ENCODE results near the gene POLRMT.
"Not testable (repeated sequence)": the region's sequence is repeated elsewhere in the genome, so short reads cannot be mapped to it uniquely, and the experiment has no call there.

The POLRMT gene

GRCh38 chr19:633068-633785 lies at the start of gene POLRMT:
Gene POLRMT, minus strand, starts transcription at chr19:633537. Its CDS starts 25 bp downstream, at chr19:633512.
- peak; percentile 86 to 94 (median 91) for DNase-seq (ENCODE audit: low read depth in 3 of 3)

DNA sequence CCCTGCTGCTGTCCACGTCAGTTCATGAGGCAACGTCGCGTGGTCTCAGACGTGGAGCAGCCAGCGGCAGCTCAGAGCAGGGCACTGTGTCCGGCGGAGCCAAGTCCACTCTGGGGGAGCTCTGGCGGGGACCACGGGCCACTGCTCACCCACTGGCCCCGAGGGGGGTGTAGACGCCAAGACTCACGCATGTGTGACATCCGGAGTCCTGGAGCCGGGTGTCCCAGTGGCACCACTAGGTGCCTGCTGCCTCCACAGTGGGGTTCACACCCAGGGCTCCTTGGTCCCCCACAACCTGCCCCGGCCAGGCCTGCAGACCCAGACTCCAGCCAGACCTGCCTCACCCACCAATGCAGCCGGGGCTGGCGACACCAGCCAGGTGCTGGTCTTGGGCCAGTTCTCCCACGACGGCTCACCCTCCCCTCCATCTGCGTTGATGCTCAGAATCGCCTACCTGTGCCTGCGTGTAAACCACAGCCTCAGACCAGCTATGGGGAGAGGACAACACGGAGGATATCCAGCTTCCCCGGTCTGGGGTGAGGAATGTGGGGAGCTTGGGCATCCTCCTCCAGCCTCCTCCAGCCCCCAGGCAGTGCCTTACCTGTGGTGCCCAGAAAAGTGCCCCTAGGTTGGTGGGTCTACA lies 49.5 kb upstream of the POLRMT start:
- DNase-seq (ENCODE audit: low read depth in 3 of 3), result no peak

GRCh38 chr19:681029-682019 lies 48.0 kb upstream of the POLRMT start:
- DNase-seq (ENCODE audit: low read depth in 3 of 3), result peak in 1 of 3 experiments; percentile 26

DNA sequence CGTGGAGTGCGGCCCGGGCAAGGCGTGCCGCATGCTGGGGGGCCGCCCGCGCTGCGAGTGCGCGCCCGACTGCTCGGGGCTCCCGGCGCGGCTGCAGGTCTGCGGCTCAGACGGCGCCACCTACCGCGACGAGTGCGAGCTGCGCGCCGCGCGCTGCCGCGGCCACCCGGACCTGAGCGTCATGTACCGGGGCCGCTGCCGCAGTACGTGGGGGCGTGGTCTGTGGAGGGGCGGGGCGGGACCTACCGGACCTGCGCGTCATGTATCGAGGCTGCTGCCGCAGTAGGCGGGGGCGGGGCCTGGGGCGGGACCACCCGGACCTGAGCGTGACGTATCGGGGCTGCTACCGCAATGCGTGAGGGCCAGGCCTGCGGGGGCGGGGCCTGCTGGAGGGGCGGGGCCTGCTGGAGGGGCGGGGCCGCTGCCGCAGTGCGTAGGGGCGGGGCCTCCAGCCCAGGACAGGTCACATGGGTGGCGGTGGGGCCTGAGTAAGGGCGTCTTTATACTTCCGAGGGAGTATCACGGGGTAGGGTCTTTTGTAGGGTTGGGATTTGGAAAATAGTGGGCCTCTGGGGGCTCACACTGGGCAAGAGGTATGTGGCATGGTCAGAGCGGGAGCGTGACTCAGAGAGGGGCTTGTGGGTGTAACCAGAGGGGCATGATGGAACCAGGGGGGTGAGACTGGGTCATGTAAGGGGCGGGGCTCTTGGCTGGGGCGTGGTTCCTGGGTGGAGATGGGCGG lies 47.1 kb upstream of the POLRMT start:
- peak; percentile 99 to 100 (median 100) for DNase-seq (ENCODE audit: low read depth in 3 of 3)

DNA sequence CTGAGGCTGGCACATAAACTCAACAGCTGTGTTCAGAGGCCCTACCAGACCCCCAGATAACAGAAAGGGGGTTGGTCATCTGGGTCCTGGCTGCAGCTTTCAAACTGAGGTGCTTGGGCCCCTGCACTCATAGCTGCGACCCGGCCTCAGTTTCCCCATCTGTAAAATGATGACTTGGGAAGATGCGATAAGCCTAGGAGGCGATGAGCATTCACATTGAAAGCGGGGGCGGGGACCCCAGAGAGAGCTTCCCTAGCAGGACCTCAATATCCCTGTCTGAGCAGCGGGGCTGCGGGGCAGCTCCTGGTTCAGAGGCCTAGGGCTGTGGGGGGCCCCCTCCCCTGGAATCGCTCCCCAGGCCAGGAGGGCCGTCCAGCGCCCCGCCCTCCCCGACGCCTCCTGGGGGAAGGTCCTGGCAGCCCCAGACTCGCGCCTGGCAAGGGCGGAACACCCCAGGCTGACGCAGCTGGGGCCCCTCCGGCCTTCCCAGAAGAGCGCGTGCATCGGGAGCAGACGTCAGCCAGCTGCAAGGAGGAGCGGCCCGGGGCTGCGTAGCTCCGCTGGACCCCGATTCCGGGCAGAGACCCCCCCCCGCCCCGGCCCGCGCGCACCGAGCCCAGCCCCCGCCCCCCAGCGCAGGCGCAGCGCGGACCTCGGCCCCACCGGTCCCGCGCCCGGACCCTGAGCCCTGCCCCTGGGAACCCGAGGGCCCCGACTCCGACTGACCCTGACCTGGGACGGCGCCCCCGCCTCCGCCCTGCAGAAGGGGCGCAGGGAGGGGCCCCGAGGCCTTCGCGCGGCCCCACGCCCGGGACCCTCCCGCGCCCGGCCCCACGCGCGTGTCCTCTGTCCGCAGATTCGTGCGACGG lies 46.3 kb upstream of the POLRMT start:
- peak in 1 of 3 experiments; percentile 17 for DNase-seq (ENCODE audit: low read depth in 3 of 3)

- DNase-seq (ENCODE audit: low read depth in 3 of 3), result no peak
Measured at GRCh38 chr19:678791-679388, 45.6 kb upstream of the POLRMT start.

DNA sequence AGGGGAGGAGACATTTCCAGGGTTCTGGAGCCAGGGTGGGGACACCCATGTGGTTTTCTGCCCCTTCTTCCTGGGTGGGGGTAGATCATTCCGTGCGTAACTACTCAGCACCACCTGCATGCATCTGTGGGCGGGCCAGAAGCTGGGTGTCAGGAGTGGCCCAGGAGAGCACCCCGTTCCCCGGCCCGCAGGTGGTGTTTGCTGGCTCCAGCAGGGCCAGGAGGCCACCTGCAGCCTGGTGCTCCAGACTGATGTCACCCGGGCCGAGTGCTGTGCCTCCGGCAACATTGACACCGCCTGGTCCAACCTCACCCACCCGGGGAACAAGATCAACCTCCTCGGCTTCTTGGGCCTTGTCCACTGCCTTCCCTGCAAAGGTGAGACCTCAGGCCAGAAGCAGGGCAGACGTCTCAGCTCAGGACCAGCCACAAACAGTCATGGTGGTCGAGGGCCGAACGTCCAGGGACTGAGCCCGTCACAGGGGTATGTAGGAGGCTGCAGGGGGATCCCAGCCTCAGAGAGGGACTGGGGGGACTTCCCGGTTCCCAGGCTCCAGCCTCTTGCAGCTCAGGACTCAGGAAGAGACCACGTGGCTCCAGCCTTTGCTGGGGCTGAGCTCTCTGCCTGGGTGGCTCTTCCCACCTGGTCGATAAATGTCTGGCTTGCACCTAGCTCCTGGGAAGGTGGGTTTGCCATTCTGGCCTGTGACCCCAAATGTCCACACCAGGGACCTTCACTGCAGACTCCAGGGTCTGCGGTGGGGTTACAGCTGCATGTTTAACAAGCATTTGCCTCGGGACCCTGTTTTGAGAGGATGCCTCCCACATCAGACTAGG lies 44.5 kb upstream of the POLRMT start:
- no peak for DNase-seq (ENCODE audit: low read depth in 3 of 3)

DNA sequence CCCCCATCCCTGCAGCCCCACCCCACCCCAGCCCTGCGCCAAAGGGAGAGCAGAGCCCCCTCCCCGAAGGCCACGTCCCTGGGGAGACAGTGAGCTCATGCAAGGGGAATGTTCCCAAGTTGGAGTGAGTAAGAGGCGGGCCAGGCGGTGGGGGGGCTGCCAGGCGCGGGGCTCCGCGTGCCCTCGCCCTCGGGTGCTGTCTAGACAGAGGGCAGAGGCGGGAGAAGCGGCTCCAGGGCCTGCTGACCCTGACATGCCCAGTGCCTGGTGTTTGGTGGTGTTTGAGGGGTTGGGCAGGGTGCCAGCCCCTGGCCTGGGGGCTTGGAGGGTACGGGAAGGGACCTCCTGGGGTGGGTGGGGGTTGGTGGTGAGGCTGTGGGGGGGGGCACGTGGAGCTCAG lies 43.9 kb upstream of the POLRMT start:
- DNase-seq (ENCODE audit: low read depth in 3 of 3), result no peak

DNA sequence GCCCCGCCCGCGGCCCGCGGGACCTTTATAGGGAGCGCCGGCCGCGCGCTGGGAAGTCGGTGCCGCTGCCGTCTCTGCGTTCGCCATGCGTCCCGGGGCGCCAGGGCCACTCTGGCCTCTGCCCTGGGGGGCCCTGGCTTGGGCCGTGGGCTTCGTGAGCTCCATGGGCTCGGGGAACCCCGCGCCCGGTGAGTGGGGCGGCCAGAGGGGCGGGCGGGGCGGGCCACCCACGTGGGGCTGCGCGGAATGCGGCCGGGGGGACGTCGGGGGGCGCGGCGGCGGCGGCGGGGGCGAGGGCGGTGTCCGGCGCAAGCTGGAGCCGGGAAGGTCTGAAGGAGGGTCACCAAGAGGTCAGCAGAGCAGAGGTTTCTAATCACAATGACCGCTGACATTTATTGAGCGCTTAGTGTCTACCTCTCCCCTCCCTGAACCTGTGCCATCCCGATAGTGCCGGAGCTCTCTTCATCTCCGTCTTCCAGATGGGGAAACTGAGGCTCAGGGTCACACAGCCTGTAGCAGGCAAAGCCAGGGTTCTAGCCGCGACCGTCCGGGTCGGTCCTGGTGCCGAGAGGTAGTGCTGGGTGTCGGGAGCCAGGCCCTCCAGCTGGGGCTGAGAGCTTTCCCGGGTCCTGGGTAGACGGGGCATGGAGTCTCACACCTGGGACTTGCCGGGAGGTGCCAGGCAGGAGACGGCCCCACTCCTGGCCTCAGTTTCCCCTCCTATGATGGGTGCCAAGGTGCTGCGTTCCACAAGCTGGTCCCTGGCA lies 43.2 kb upstream of the POLRMT start, which contains the start of gene FSTL3:
Gene FSTL3 (plus strand): TSS at position 54 of the 767 bp plus-strand sequence. CDS start 32 bp downstream, at position 86.
- DNase-seq (ENCODE audit: low read depth in 3 of 3), result no peak

DNA sequence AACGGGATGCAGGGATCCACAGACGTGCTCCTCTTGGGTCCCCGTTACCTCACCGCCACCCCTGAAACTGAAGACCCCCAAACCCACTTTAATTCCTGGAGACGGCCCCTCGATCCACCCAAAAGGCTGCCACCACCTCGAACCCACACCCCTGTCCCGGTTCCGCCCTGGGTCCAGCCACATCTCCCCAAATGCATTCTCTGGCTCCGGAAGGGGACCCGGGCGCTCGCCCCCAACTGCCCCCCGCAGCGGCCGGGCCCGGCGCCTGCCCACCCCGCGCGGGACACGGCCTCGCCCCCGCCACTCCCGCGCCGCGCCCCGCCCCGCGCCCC lies 42.6 kb upstream of the POLRMT start:
- no peak for DNase-seq (ENCODE audit: low read depth in 3 of 3)

DNA sequence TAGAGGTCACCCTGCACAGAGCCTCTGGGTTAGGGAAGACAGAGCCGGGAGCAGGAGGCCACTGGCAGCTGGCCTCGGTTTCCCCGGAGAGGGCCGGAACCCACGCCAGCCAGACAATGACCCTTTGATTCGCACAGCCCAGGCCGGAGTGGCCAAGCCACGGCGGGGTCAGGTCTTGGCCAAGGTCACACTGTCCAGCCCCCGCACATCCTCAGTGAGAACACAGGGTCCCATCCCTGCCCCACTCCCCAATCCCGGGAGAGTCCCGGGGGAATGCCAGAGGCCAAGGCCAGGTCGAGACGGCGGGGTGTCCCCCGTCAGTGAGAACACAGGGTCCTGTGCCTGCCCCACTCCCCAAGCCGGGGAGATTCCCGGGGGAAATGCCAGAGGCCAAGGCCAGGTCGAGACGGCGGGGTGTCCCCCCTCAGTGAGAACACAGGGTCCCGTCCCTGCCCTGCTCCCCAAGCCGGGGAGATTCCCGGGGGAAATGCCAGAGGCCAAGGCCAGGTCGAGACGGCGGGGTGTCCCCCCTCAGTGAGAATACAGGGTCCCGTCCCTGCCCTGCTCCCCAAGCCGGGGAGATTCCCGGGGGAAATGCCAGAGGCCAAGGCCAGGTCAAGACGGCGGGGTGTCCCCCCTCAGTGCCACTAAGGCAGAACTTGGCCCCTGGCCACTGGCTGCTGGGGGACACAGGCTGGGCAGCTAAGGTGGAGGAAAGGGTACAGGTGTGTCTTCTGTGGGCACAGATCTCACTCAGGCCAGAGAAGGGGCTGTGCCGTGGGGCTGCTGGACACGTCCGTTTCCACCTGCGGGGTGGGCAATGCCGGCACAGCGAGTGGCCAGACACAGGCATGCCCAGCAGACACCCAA lies 41.2 kb upstream of the POLRMT start:
- no peak for DNase-seq (ENCODE audit: low read depth in 3 of 3)

- DNase-seq (ENCODE audit: low read depth in 3 of 3), result no peak
Measured at GRCh38 chr19:670609-671075, 37.3 kb upstream of the POLRMT start.

DNA sequence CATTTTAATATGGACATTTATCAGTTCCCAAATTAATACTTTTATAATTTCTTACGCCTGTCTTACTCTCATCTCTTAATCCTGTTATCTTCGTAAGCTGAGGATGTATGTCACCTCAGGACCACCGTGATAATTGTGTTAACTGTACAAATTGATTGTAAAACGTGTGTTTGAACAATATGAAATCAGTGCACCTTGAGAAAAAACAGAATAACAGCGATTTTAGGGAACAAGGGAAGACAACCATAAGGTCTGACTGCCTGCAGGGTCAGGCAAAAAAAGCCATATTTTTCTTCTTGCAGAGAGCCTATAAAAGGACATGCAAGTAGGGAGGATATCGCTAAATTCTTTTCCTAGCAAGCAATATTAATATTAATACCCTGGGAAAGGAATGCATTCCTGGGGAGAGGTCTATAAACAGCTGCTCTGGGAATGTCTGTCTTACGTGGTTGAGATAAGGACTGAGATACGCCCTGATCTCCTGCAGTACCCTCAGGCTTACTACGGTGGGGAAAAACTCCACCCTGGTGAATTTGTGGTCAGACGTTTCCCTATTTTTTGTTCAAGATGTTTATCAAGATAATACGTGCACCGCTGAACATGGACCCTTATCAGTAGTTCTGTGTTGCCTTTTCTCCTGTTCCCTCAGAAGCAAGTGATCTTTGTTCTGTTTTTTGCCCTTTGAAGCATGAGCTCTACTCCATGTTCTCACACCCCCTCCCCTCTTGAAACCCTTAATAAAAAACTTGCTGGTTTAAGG lies 35.5 kb upstream of the POLRMT start:
- not testable (repeated sequence) for DNase-seq (ENCODE audit: low read depth in 3 of 3)

DNA sequence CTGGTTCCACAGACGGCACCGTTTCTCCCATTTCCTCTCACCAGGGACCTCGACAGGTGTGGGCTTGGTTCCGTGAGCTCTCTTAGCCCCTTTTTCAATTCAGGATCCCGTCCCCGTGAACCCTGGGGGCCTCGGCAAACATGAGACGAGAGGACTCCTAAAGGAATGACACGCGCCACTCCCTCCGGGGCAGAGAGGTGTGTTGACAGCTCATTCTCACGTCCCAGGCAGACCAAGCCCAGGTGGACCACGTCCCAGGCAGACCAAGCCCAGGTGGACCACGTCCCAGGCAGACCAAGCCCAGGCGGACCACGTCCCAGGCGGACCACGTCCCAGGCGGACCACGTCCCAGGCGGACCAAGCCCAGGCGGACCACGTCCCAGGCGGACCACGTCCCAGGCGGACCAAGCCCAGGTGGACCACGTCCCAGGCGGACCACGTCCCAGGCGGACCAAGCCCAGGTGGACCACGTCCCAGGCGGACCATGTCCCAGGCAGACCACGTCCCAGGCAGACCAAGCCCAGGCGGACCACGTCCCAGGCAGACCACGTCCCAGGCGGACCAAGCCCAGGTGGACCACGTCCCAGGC lies 33.7 kb upstream of the POLRMT start:
- DNase-seq (ENCODE audit: low read depth in 3 of 3), result not testable (repeated sequence)

DNA sequence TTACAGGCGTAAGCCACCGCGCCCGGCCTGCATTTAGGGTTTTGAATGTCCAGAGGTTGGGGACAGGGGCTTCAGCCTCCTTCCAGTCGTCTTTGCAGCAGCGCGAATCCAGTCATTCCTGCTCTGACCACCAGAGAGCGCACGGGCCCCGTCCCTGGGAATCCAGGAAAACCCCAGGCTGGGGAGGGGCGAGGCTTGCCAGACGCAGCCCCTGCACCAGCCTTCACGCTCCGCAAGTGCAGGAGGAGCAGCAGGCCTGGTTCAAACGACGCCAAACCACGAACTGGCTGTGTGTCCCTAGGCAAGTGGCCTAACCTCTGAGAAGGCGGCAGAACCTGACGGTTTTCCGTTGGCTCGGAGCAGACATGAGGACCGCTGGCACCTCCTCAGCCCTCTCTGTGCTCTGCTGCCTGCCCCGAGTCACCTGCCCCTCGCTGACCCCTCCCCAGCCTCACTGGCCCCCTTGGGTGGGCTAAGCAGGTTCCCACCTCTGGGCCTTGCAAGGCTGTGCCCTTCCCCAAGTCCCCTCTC lies 31.6 kb upstream of the POLRMT start:
- peak; percentile 66 to 71 (median 68) for DNase-seq (ENCODE audit: low read depth in 3 of 3)

DNA sequence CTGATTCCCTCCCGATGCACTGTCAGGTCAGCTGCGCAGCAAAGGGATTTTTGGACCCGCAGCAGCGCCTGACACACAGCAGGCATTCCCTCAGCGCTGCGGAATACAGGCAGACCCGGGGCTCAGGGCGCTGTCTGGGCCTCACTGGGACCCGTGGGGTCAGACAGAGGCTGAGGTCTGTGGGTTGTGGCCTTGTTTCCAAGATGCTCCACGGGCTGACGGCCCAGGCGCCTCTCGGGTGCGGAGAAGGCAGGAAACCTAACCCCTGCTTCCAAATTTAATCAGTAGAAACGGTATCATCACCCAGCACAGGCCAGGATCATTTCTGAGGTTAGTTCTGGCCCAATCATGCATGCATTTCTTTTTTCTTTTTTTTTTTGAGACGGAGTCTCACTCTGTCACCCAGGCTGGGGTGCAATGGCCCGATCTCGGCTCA lies 30.4 kb upstream of the POLRMT start:
- no peak for DNase-seq (ENCODE audit: low read depth in 3 of 3)
